ENCODE results near the gene B3GNT4. TPM values are rescaled to one million over a fixed set of nuclear protein-coding genes. Genes with fewer than 3 reads are reported as not detected.

The B3GNT4 gene
- total and polyA plus RNA-seq, 2 of the 4 experiments (the other 2 are of a cell fraction), result 0.18 to 0.53 TPM

GRCh38 chr12:122166422-122167349 is 36.8 kb upstream of the B3GNT4 start:
- Histone ChIP-seq H3K9ac (ENCODE audit: low read depth, low read length) (no peak overlapping the region), H3K9me3 (ENCODE audit: control insufficient read depth, insufficient read depth, low read length) (no peaks in the 10 kb centered on the region), H2AFZ (replicated peaks; ENCODE audit: low read length, poor library complexity) (no peak overlapping the region), H3K4me1 (ENCODE audit: control insufficient read depth, insufficient read depth, low read length) (no peaks in the 10 kb centered on the region), H3K4me3 (ENCODE audit: insufficient read depth, low read depth, low read length) (no peak overlapping the region), H4K8ac (ENCODE audit: low read depth in 2 of 2, low read length in 2 of 2) (no peak overlapping the region), H2BK15ac (ENCODE audit: low read depth, low read length) (no peak overlapping the region), H4K5ac (ENCODE audit: low read depth, low read length) (no peak overlapping the region), H2AK9ac (replicated peaks; ENCODE audit: low read depth, low read length, poor library complexity) (no peak overlapping the region), H2BK20ac (ENCODE audit: low read depth, low read length) (no peak overlapping the region), H3K14ac (replicated peaks; ENCODE audit: low read depth, low read length) (no peak overlapping the region), H3K4me2 (ENCODE audit: low read depth, low read length) (no peak overlapping the region), H3K23ac (ENCODE audit: low read depth, low read length) (no peak overlapping the region), H4K91ac (ENCODE audit: insufficient read depth, low read depth, low read length) (no peak overlapping the region), H2AK5ac (ENCODE audit: low read depth, low read length) (no peak overlapping the region), H3K9me1 (ENCODE audit: insufficient read depth, low read length) (no peaks in the 10 kb centered on the region), H4K20me1 (ENCODE audit: insufficient read depth, low read length) (no peaks in the 10 kb centered on the region), H3K4ac (ENCODE audit: low read depth, low read length) (no peak overlapping the region), H3K18ac (ENCODE audit: low read depth, low read length) (no peak overlapping the region), H3K56ac (ENCODE audit: extremely low read depth, insufficient read depth, low read length) (no peak overlapping the region), H3K27me3 (ENCODE audit: control insufficient read depth, insufficient read depth, low read length) (peaks cover 17% of the 10 kb centered on the region), H3K79me1 (ENCODE audit: low read depth in 1 of 2, low read length in 2 of 2) (no peaks in the 10 kb centered on the region), H2BK5ac (ENCODE audit: low read depth, low read length, poor library complexity, severe bottlenecking) (no peak overlapping the region), H3K36me3 (ENCODE audit: control insufficient read depth, insufficient read depth, low read length) (no peaks in the 10 kb centered on the region), H3K27ac (ENCODE audit: insufficient read depth, low read length) (no peak overlapping the region), H2BK120ac (ENCODE audit: low read depth, low read length) (no peak overlapping the region)
- no peak for ATAC-seq (ENCODE audit: low read depth)
- WGBS, 2 experiments (ENCODE audit: extremely low coverage in 2 of 2, insufficient read length in 1 of 2), result 82% methylated on average over 6 of the region's 22 CpGs; no CpG with 5 or more reads in 1 of the 2 experiments
- ChIA-PET CTCF (no interaction called here), POLR2A (ENCODE audit: unreplicated experiment) (no interaction called here)
- intact Hi-C loops (cut with micrococcal nuclease) (no loop called here), in situ Hi-C loops (cut with MboI; ENCODE audit: low sequenced_read_pairs) (no loop called here), dilution Hi-C loops (cut with HindIII; ENCODE audit: low sequenced_read_pairs, unreplicated experiment) (no loop called here)
- DNase-seq, result no peak
- no peak for TF ChIP-seq POLR2A (IDR thresholded peaks at IDR 0.05; ENCODE audit: low read depth, low read length)
- TF ChIP-seq CHD1 (IDR thresholded peaks at IDR 0.05; ENCODE audit: low read depth, low read length), result no peak
- TF ChIP-seq, protein P1, sequence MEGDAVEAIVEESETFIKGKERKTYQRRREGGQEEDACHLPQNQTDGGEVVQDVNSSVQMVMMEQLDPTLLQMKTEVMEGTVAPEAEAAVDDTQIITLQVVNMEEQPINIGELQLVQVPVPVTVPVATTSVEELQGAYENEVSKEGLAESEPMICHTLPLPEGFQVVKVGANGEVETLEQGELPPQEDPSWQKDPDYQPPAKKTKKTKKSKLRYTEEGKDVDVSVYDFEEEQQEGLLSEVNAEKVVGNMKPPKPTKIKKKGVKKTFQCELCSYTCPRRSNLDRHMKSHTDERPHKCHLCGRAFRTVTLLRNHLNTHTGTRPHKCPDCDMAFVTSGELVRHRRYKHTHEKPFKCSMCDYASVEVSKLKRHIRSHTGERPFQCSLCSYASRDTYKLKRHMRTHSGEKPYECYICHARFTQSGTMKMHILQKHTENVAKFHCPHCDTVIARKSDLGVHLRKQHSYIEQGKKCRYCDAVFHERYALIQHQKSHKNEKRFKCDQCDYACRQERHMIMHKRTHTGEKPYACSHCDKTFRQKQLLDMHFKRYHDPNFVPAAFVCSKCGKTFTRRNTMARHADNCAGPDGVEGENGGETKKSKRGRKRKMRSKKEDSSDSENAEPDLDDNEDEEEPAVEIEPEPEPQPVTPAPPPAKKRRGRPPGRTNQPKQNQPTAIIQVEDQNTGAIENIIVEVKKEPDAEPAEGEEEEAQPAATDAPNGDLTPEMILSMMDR (conservative IDR thresholded peaks at IDR 0.05; ENCODE audit: low read depth, low read length), result no peak
- no peak for TF ChIP-seq SMC3 (IDR thresholded peaks at IDR 0.05; ENCODE audit: low read depth, low read length)
- no peak for TF ChIP-seq ELK1 (IDR thresholded peaks at IDR 0.05; ENCODE audit: borderline replicate concordance, low read depth, low read length)
- no peak for TF ChIP-seq RCOR1 (IDR thresholded peaks at IDR 0.05; ENCODE audit: insufficient replicate concordance, low read length)
- no peak for TF ChIP-seq CEBPB (IDR thresholded peaks at IDR 0.05; ENCODE audit: low read depth, low read length)
- no peak for TF ChIP-seq MAZ (IDR thresholded peaks at IDR 0.05; ENCODE audit: borderline replicate concordance, low read depth, low read length)
- TF ChIP-seq, protein P2, sequence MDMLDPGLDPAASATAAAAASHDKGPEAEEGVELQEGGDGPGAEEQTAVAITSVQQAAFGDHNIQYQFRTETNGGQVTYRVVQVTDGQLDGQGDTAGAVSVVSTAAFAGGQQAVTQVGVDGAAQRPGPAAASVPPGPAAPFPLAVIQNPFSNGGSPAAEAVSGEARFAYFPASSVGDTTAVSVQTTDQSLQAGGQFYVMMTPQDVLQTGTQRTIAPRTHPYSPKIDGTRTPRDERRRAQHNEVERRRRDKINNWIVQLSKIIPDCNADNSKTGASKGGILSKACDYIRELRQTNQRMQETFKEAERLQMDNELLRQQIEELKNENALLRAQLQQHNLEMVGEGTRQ (IDR thresholded peaks at IDR 0.05; ENCODE audit: low read depth, low read length), result no peak
- no TSS peak for BruUV-seq (replicated peaks)

Data from IMR-90 (cell line).